ENCODE data around the gene BRICD5.
"Not testable (repeated sequence)": the region's sequence is repeated elsewhere in the genome, so short reads cannot be mapped to it uniquely, and the experiment has no call there.

BRICD5 gene

DNA sequence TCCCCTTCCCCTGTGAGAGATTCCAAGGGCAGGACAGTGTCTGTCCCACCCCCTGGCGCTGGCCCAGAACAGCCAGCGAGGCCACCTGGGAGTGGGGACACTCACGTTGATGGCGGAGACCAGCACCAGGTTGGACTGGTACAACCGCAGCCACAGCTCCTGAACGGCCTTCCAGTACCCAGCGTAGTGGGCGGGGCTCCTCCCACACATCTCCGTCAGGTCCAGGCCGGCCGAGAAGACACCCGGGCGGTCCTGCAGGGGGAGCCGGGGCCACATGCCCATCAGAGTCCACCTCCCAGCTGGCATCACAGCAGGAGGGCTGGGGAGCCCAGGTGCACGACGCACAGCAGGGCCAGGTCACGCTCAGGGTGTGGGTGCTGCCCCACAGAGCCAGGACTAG, 33.6 kb upstream of the BRICD5 start:
- CTCF ChIA-PET = no interaction called here
- TF ChIP-seq, protein P1, sequence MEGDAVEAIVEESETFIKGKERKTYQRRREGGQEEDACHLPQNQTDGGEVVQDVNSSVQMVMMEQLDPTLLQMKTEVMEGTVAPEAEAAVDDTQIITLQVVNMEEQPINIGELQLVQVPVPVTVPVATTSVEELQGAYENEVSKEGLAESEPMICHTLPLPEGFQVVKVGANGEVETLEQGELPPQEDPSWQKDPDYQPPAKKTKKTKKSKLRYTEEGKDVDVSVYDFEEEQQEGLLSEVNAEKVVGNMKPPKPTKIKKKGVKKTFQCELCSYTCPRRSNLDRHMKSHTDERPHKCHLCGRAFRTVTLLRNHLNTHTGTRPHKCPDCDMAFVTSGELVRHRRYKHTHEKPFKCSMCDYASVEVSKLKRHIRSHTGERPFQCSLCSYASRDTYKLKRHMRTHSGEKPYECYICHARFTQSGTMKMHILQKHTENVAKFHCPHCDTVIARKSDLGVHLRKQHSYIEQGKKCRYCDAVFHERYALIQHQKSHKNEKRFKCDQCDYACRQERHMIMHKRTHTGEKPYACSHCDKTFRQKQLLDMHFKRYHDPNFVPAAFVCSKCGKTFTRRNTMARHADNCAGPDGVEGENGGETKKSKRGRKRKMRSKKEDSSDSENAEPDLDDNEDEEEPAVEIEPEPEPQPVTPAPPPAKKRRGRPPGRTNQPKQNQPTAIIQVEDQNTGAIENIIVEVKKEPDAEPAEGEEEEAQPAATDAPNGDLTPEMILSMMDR (IDR thresholded peaks at IDR 0.05; ENCODE audit: insufficient read depth, low read length, missing control alignments) = no peak
- no peak overlapping the region for H3K4me3 ChIP-seq (ENCODE audit: low read depth, low read length)
- POLR2A ChIA-PET = no interaction called here
- DNase-seq (ENCODE audit: low read depth, low spot score) = no peak

DNA sequence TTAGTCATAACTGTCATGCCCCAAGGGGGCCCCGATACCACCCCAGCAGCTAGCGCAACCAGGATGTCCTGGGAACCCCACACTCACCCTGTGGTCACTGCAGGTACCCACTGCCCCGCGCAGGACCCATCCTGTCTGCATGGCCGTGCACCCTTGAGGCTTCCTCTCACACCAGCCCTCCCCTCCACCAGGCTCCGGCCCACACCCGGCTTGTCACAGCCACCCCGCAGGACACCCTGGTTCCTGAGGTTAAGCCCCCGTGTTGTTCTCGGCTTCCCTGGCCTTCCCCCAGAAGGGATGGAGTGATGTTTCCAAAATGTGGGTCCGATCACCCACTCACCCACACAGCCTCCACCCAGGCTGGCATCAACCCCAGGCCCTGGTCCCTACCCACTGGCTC, 33.1 kb upstream of the BRICD5 start:
- TF ChIP-seq, protein P1 (IDR thresholded peaks at IDR 0.05; ENCODE audit: insufficient read depth, low read length, missing control alignments) = no peak
- H3K4me3 ChIP-seq (ENCODE audit: low read depth, low read length) = no peak overlapping the region
- CTCF ChIA-PET = no interaction called here

DNA sequence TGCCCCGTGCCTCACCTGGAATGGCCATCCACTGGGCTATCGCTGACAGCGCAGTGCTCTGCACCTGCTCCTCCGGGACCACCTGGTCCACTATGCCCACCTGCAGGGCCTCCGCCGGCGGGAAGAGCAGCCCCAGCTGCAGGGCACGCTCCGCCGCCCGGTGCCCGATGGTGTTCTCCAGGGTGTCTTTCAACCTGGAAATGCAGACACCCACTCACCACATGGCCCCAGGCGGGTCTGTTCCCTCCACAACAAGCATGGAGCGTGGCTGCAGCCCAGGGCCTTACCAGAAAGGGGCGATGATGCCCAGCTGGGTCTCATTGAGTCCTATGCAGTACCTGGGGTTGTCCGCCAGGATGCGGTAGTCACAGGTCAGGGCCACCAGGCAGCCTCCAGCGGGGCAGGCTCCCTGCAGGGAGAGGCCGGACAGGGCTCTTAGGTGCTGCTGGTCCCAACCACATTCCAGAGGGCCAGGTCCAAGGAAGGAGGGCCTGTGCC, 32.4 kb upstream of the BRICD5 start:
- ChIA-PET POLR2A (no interaction called here), CTCF (no interaction called here)
- TF ChIP-seq, protein P1 (IDR thresholded peaks at IDR 0.05; ENCODE audit: insufficient read depth, low read length, missing control alignments) = no peak
- H3K4me3 ChIP-seq (ENCODE audit: low read depth, low read length) = no peak overlapping the region
- no peak for DNase-seq (ENCODE audit: low read depth, low spot score)

More for the DNA sequence above, 33.1 kb upstream of the BRICD5 start:
- DNase-seq (ENCODE audit: low read depth, low spot score) = no peak
- POLR2A ChIA-PET = no interaction called here

DNA sequence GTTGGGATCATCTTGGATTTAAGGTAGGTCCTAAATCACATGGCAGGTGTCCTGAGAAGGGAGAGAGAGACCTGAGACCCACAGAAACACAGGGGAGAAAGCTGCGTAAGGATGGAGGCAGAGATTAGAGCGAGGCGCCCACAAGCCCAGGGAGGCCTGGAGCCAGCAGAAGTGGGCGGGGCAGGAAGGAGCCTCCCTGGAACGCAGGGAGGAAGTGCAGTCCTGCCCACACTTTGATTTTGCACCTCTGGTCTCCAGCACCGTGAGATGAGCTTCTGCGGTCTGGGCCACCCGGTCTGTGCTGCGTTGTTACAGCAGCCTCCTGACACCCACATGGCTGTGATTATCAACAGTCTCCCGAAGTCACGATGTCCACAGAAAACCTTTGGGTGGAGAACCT, 31.9 kb upstream of the BRICD5 start:
- ChIA-PET POLR2A (no interaction called here), CTCF (interaction anchor here (1.1 to 2.0 kb wide), 2 partner anchors 8 to 9 kb away, joined by 4 to 8 read pairs; partner anchors contain the start of gene ECI1)
- DNase-seq (ENCODE audit: low read depth, low spot score) = no peak
- H3K4me3 ChIP-seq (ENCODE audit: low read depth, low read length) = no peak overlapping the region
- TF ChIP-seq, protein P1 (IDR thresholded peaks at IDR 0.05; ENCODE audit: insufficient read depth, low read length, missing control alignments) = no peak

DNA sequence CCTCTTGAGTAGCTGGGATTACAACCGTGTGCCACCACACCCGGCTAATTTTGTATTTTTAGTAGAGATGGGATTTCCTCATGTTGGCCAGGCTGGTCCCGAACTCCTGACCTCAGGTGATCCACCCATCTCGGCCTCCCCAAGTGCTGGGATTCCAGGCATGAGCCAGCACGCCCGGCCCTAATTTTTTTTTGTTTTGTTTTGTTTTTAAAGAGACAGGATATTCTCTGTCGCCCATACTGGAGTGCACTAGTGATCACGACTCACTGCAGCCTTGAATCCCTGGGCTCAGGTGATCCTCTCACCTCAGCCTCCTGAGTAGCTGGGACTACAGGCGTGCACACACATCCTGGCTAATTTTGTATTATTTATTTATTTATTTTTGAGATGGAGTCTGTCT, 29.7 kb upstream of the BRICD5 start:
- DNase-seq (ENCODE audit: low read depth, low spot score); POLR2A ChIA-PET; H3K4me3 ChIP-seq (ENCODE audit: low read depth, low read length): not testable (repeated sequence)
- CTCF ChIA-PET = interaction anchor here (0.6 kb wide), 1 partner anchor 297 kb away, joined by 3 read pairs; no protein-coding TSS in a partner anchor

DNA sequence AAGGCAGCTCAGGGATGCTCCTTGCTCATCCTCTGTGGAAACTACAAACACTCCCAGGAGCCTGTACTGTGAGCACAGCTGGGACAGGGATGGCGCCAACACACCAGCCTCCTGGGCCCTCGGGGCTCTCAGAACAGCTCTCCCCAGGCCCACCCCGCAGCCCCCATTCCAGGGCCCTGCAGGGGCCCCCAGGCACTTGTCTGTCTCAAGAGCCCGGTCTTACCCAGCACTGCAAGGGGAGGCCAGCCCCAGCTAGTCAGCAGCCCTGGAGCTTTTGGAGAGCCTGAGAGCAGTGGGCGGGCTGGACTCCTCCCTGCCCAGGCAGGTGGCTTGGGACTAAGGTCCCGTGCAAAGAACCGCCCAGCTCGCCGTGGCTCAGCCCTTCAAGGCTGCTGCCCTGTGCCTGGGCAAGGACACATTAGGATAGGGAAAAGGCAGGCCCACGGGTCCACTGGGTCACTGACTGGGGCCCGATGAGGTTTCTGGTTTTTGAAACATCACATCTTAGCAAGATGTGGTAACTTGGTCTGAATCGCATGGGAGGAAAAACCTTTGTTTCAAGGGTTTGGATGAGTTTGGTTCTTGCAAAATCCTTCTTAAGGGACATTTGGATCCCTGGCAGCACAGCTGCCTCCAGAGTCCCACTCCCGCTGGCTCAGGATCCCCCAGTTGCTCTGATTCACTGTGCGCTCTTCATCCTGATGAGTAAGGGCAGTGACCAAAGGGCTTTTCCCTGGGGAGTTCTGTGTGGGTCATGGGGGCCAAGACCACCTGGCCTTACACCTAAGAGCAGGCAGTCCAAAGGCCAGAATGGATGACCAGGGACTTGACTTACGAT, 28.4 kb upstream of the BRICD5 start:
- TF ChIP-seq, protein P1 (IDR thresholded peaks at IDR 0.05; ENCODE audit: insufficient read depth, low read length, missing control alignments) = no peak
- no peak overlapping the region for H3K4me3 ChIP-seq (ENCODE audit: low read depth, low read length)
- ChIA-PET CTCF (interaction anchor here (1.2 kb wide), 1 partner anchor 12 kb away, joined by 6 read pairs; the partner anchor contains the start of gene ECI1), POLR2A (interaction anchor here (0.7 to 1.1 kb wide), 3 partner anchors 12 to 20 kb away, joined by 3 to 5 read pairs (median 4); partner anchors contain the start of gene ECI1)
- DNase-seq (ENCODE audit: low read depth, low spot score) = no peak
